ENCODE results near the gene IFFO2. TPM values are rescaled to one million over a fixed set of nuclear protein-coding genes. Genes with fewer than 3 reads are reported as not detected.
A peak's percentile ranks its signal among the peaks of the same experiment; 100 is the strongest.

Gene IFFO2
- total RNA-seq, 1 donor from 2014 or later: 3.3 TPM

GRCh38 chr1:18960409-18960808, 3.9 kb upstream of the IFFO2 start:
- TF ChIP-seq CTCF (IDR thresholded peaks at IDR 0.05; ENCODE audit: borderline replicate concordance): no peak
- DNase-seq: no peak
- Histone ChIP-seq H3K4me3 (no peak overlapping the region), H3K27ac (replicated peaks) (no peak overlapping the region), H3K36me3 (no peaks in the 10 kb centered on the region), H3K27me3 (ENCODE audit: low read depth) (no peaks in the 10 kb centered on the region), H3K4me1 (peaks cover 9% of the 10 kb centered on the region), H3K9me3 (replicated peaks) (no peaks in the 10 kb centered on the region)
- intact Hi-C loops (cut with micrococcal nuclease): no loop called here

- TF ChIP-seq CTCF (IDR thresholded peaks at IDR 0.05; ENCODE audit: borderline replicate concordance): no peak
- no peaks in the 10 kb centered on the region for H3K9me3 ChIP-seq (replicated peaks)
- H3K36me3 ChIP-seq: no peaks in the 10 kb centered on the region
- DNase-seq: no peak
- intact Hi-C loops (cut with micrococcal nuclease): loop anchor here (10.0 kb wide), 1 partner anchor 55 kb away; the partner anchor contains the start of gene ALDH4A1
- peaks cover 17% of the 10 kb centered on the region for H3K4me1 ChIP-seq
- H3K27ac ChIP-seq (replicated peaks): no peak overlapping the region
- no peak overlapping the region for H3K4me3 ChIP-seq
- no peaks in the 10 kb centered on the region for H3K27me3 ChIP-seq (ENCODE audit: low read depth)
Measured at GRCh38 chr1:18959591-18959990, 3.1 kb upstream of the IFFO2 start.

GRCh38 chr1:18957532-18958300, 1.2 kb upstream of the IFFO2 start:
- no peaks in the 10 kb centered on the region for H3K9me3 ChIP-seq (replicated peaks)
- H3K27me3 ChIP-seq (ENCODE audit: low read depth): no peaks in the 10 kb centered on the region
- H3K4me3 ChIP-seq: peak overlapping the region; percentile 86
- DNase-seq: no peak
- peaks cover 35% of the 10 kb centered on the region for H3K4me1 ChIP-seq
- no peaks in the 10 kb centered on the region for H3K36me3 ChIP-seq
- no peak for TF ChIP-seq CTCF (IDR thresholded peaks at IDR 0.05; ENCODE audit: borderline replicate concordance)
- intact Hi-C loops (cut with micrococcal nuclease): loop anchor here (10.0 kb wide), 1 partner anchor 53 kb away; the partner anchor contains the start of gene ALDH4A1
- no peak overlapping the region for H3K27ac ChIP-seq (replicated peaks)

GRCh38 chr1:18957136-18957521, 653 bp upstream of the IFFO2 start:
- Histone ChIP-seq H3K27me3 (ENCODE audit: low read depth) (no peaks in the 10 kb centered on the region), H3K27ac (replicated peaks) (peak overlapping the region; percentile 33), H3K4me1 (peaks cover 40% of the 10 kb centered on the region), H3K4me3 (peak overlapping the region; percentile 86), H3K36me3 (no peaks in the 10 kb centered on the region), H3K9me3 (replicated peaks) (no peaks in the 10 kb centered on the region)
- TF ChIP-seq CTCF (IDR thresholded peaks at IDR 0.05; ENCODE audit: borderline replicate concordance): no peak
- DNase-seq: no peak
- intact Hi-C loops (cut with micrococcal nuclease): loop anchor here (10.0 kb wide), 1 partner anchor 52 kb away; the partner anchor contains the start of gene ALDH4A1

- Histone ChIP-seq H3K27ac (replicated peaks) (peak overlapping the region; percentile 77), H3K4me3 (peak overlapping the region; percentile 86), H3K4me1 (peaks cover 54% of the 10 kb centered on the region), H3K9me3 (replicated peaks) (no peaks in the 10 kb centered on the region), H3K36me3 (no peaks in the 10 kb centered on the region), H3K27me3 (ENCODE audit: low read depth) (no peaks in the 10 kb centered on the region)
- intact Hi-C loops (cut with micrococcal nuclease): loop anchor here (10.0 kb wide), 1 partner anchor 51 kb away; the partner anchor contains the start of gene ALDH4A1
- TF ChIP-seq CTCF (IDR thresholded peaks at IDR 0.05; ENCODE audit: borderline replicate concordance): no peak
- no peak for DNase-seq
Measured at GRCh38 chr1:18955441-18956192, 859 bp downstream of the IFFO2 start.

Data from left ventricle myocardium inferior (tissue), 1 donor.